Fibroblast of lung (primary cell): ENCODE measurements around the gene MXRA8.

ENCODE experiments used
- EZH2 ChIP-seq: IDR thresholded peaks from 2 replicates; pipeline ENCODE4 v1.5.1; 2012; ENCODE audit warnings: low read length, control low read depth, mild to moderate bottlenecking; ENCODE audit errors: missing control alignments
- TF ChIP-seq, protein P1 (sequence below), 2 donors: IDR thresholded peaks in 1 of 2; conservative IDR thresholded peaks in 1 of 2; 1 replicate in 1 of 2; 2 replicates in 1 of 2; pipeline ENCODE4 v1.5.1; 2011 to 2012; ENCODE audit warnings: low read length in 2 of 2, control low read depth in 1 of 2, inconsistent platforms in 1 of 2, low read depth in 1 of 2, mild to moderate bottlenecking in 1 of 2

GRCh38 chr1:1315435-1315954, 42.9 kb downstream of the MXRA8 start:
- TF ChIP-seq, protein P1, sequence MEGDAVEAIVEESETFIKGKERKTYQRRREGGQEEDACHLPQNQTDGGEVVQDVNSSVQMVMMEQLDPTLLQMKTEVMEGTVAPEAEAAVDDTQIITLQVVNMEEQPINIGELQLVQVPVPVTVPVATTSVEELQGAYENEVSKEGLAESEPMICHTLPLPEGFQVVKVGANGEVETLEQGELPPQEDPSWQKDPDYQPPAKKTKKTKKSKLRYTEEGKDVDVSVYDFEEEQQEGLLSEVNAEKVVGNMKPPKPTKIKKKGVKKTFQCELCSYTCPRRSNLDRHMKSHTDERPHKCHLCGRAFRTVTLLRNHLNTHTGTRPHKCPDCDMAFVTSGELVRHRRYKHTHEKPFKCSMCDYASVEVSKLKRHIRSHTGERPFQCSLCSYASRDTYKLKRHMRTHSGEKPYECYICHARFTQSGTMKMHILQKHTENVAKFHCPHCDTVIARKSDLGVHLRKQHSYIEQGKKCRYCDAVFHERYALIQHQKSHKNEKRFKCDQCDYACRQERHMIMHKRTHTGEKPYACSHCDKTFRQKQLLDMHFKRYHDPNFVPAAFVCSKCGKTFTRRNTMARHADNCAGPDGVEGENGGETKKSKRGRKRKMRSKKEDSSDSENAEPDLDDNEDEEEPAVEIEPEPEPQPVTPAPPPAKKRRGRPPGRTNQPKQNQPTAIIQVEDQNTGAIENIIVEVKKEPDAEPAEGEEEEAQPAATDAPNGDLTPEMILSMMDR (conservative IDR thresholded peaks at IDR 0.05 in 1 of 2, IDR thresholded peaks at IDR 0.05 in 1 of 2; ENCODE audit: low read depth in 1 of 2, low read length in 2 of 2) = no peak
- TF ChIP-seq EZH2 = no peak
